Hair follicular keratinocyte (primary cell): ENCODE data around the gene LRRC73. TPM values are rescaled to one million over a fixed set of nuclear protein-coding genes. Genes with fewer than 3 reads are reported as not detected.

ENCODE experiments used
- total RNA-seq: library from RNA; depleted of rRNA; stranded (reverse); fragments of >200 nt; gene quantifications from 2 replicates; pipeline ENCODE4 v1.2.3, GENCODE V29; 2015

LRRC73 gene
- 0.16 and 0.27 TPM in 2 replicates for total RNA-seq

GRCh38 chr6:43509984-43510826 is at the start of gene LRRC73:
TSS of gene LRRC73 (minus strand) at chr6:43510346. CDS start at chr6:43509785, 561 bp downstream.

GRCh38 chr6:43516697-43517504 is 6.8 kb upstream of the LRRC73 start, which contains the start of the genes POLR1C and YIPF3:
TSS of gene POLR1C (plus strand) at chr6:43517089. CDS start at chr6:43517110, 21 bp downstream.
TSS of gene YIPF3 (minus strand) at chr6:43516926. CDS start at chr6:43516807, 119 bp downstream.

GRCh38 chr6:43477235-43478007 is 32.7 kb downstream of the LRRC73 start, which contains the start of gene TJAP1:
TSS of gene TJAP1 (plus strand) at chr6:43477570. CDS start at chr6:43499002, 21,432 bp downstream.

Other genes starting within 250 kb of the LRRC73 start
- gene SLC22A7, start 212.1 kb downstream of the LRRC73 start, total RNA-seq: not detected in 2 replicates
- not detected in 2 replicates for gene CRIP3, start 201.5 kb downstream of the LRRC73 start, total RNA-seq
- 7.3 and 7.7 TPM in 2 replicates for gene ZNF318, start 140.7 kb downstream of the LRRC73 start, total RNA-seq
- 18.0 and 19.7 TPM in 2 replicates for gene ABCC10, start 82.8 kb downstream of the LRRC73 start, total RNA-seq
- gene DLK2, start 54.8 kb downstream of the LRRC73 start, total RNA-seq: 36.1 and 47.8 TPM in 2 replicates
- 21.9 and 29.0 TPM in 2 replicates for gene TJAP1, start 32.8 kb downstream of the LRRC73 start, total RNA-seq
- gene YIPF3, start 6.6 kb upstream of the LRRC73 start, total RNA-seq: 81.4 and 82.4 TPM in 2 replicates
- 31.3 and 46.5 TPM in 2 replicates for gene POLR1C, start 6.7 kb upstream of the LRRC73 start, total RNA-seq
- 29.0 and 30.2 TPM in 2 replicates for gene XPO5, start 65.7 kb upstream of the LRRC73 start, total RNA-seq
- 25.1 and 26.1 TPM in 2 replicates for gene POLH, start 65.8 kb upstream of the LRRC73 start, total RNA-seq
- gene GTPBP2, start 118.9 kb upstream of the LRRC73 start, total RNA-seq: 34.1 and 60.1 TPM in 2 replicates
- gene MAD2L1BP, start 125.5 kb upstream of the LRRC73 start, total RNA-seq: 26.0 and 33.0 TPM in 2 replicates
- not detected in 2 replicates for gene RSPH9, start 134.7 kb upstream of the LRRC73 start, total RNA-seq
- gene MRPS18A, start 177.4 kb upstream of the LRRC73 start, total RNA-seq: 55.4 and 62.5 TPM in 2 replicates